ENCODE data around the gene BANF2. TPM values are rescaled to one million over a fixed set of nuclear protein-coding genes. Genes with fewer than 3 reads are reported as not detected.
"Not testable (repeated sequence)": the region's sequence is repeated elsewhere in the genome, so short reads cannot be mapped to it uniquely, and the experiment has no call there.

BANF2 gene
- total and polyA plus RNA-seq, 3 donors from 2014 or later = 29.5 to 133 (median 60.2) TPM

GRCh38 chr20:17765017-17765416 is 65.3 kb downstream of the BANF2 start:
- 86 to 87% methylated on average over 4 of the region's 4 CpGs for WGBS, 2 donors
- intact Hi-C loops (cut with DNase I; ENCODE audit: low total_unique reads) = no loop called here
- TF ChIP-seq POLR2A (IDR thresholded peaks at IDR 0.05) (no peak), CTCF (IDR thresholded peaks at IDR 0.05) (no peak)

GRCh38 chr20:17765584-17765983 is 65.8 kb downstream of the BANF2 start:
- no peak for TF ChIP-seq POLR2A (IDR thresholded peaks at IDR 0.05)
- TF ChIP-seq CTCF (IDR thresholded peaks at IDR 0.05) = no peak
- intact Hi-C loops (cut with DNase I; ENCODE audit: low total_unique reads) = no loop called here
- no peak overlapping the region for H3K27ac ChIP-seq

More at GRCh38 chr20:17765017-17765416, 65.3 kb downstream of the BANF2 start:
- Histone ChIP-seq H3K36me3 (ENCODE audit: low read depth, missing control alignments) (no peaks in the 10 kb centered on the region), H3K27ac (no peak overlapping the region), H3K9me3 (no peaks in the 10 kb centered on the region), H3K27me3 (no peaks in the 10 kb centered on the region), H3K4me1 (no peaks in the 10 kb centered on the region), H3K4me3 (no peak overlapping the region)
- DNase-seq = no peak

GRCh38 chr20:17766226-17766625 is 66.5 kb downstream of the BANF2 start:
- H3K27ac ChIP-seq = no peak overlapping the region
- TF ChIP-seq POLR2A (IDR thresholded peaks at IDR 0.05) (no peak), CTCF (IDR thresholded peaks at IDR 0.05) (no peak)
- no peaks in the 10 kb centered on the region for H3K36me3 ChIP-seq (ENCODE audit: low read depth, missing control alignments)
- H3K9me3 ChIP-seq = no peaks in the 10 kb centered on the region
- no peaks in the 10 kb centered on the region for H3K4me1 ChIP-seq
- 86 to 91% methylated on average over 3 of the region's 3 CpGs for WGBS, 2 donors
- H3K4me3 ChIP-seq = no peak overlapping the region
- intact Hi-C loops (cut with DNase I; ENCODE audit: low total_unique reads) = no loop called here
- no peaks in the 10 kb centered on the region for H3K27me3 ChIP-seq
- no peak for DNase-seq

More at GRCh38 chr20:17765584-17765983, 65.8 kb downstream of the BANF2 start:
- Histone ChIP-seq H3K27me3 (no peaks in the 10 kb centered on the region), H3K4me1 (no peaks in the 10 kb centered on the region), H3K4me3 (no peak overlapping the region), H3K9me3 (no peaks in the 10 kb centered on the region), H3K36me3 (ENCODE audit: low read depth, missing control alignments) (no peaks in the 10 kb centered on the region)
- 88 to 89% methylated on average over 7 of the region's 7 CpGs for WGBS, 2 donors
- no peak for DNase-seq

GRCh38 chr20:17767624-17768023 is 67.9 kb downstream of the BANF2 start:
- TF ChIP-seq CTCF (IDR thresholded peaks at IDR 0.05) (no peak), POLR2A (IDR thresholded peaks at IDR 0.05) (no peak)
- no peak for DNase-seq
- no peak overlapping the region for H3K4me3 ChIP-seq
- intact Hi-C loops (cut with DNase I; ENCODE audit: low total_unique reads) = no loop called here
- no peaks in the 10 kb centered on the region for H3K4me1 ChIP-seq
- no peaks in the 10 kb centered on the region for H3K27me3 ChIP-seq
- H3K36me3 ChIP-seq (ENCODE audit: low read depth, missing control alignments) = no peaks in the 10 kb centered on the region
- H3K9me3 ChIP-seq = no peaks in the 10 kb centered on the region
- WGBS, 2 donors = 79 to 100% methylated on average over 1 to 2 of the region's 2 CpGs
- H3K27ac ChIP-seq = no peak overlapping the region

GRCh38 chr20:17768271-17768670 is 68.5 kb downstream of the BANF2 start:
- Histone ChIP-seq H3K36me3 (ENCODE audit: low read depth, missing control alignments) (no peaks in the 10 kb centered on the region), H3K27ac (no peak overlapping the region), H3K4me3 (no peak overlapping the region), H3K27me3 (no peaks in the 10 kb centered on the region), H3K4me1 (no peaks in the 10 kb centered on the region), H3K9me3 (no peaks in the 10 kb centered on the region)
- no peak for TF ChIP-seq CTCF (IDR thresholded peaks at IDR 0.05)
- TF ChIP-seq POLR2A (IDR thresholded peaks at IDR 0.05) = no peak
- DNase-seq = no peak
- intact Hi-C loops (cut with DNase I; ENCODE audit: low total_unique reads) = no loop called here
- WGBS, 2 donors = 75 to 83% methylated on average over 2 of the region's 2 CpGs

GRCh38 chr20:17769716-17770115 is 70.0 kb downstream of the BANF2 start:
- H3K4me3 ChIP-seq; H3K36me3 ChIP-seq (ENCODE audit: low read depth, missing control alignments); intact Hi-C loops (cut with DNase I; ENCODE audit: low total_unique reads); H3K9me3 ChIP-seq; H3K27me3 ChIP-seq; DNase-seq; H3K4me1 ChIP-seq; H3K27ac ChIP-seq: not testable (repeated sequence)
- WGBS, 2 donors = 93 to 96% methylated on average over 8 of the region's 8 CpGs

All from testis (tissue), 3 donors.